SU-DHL-6 (cell line): ENCODE measurements around the gene GSTT2.

Source experiments
- EZH2phosphoT487 ChIP-seq: fragments of 200-600 bp; sonication (generic), shearing (Covaris generic); conservative IDR thresholded peaks from 2 replicates; pipeline ENCODE4 v1.6.1; 2018; ENCODE audit warnings: mild to moderate bottlenecking, antibody characterized with exemption, low read length, moderate library complexity, mixed read lengths
- TF ChIP-seq, protein P1 (sequence below): fragments of 200-600 bp; sonication (generic); IDR thresholded peaks from one replicate; pipeline ENCODE4 v1.5.1; 2017; ENCODE audit warnings: antibody characterized with exemption, mild to moderate bottlenecking, low read length, moderate library complexity; ENCODE audit not compliant: insufficient read depth, poor library complexity, severe bottlenecking

DNA sequence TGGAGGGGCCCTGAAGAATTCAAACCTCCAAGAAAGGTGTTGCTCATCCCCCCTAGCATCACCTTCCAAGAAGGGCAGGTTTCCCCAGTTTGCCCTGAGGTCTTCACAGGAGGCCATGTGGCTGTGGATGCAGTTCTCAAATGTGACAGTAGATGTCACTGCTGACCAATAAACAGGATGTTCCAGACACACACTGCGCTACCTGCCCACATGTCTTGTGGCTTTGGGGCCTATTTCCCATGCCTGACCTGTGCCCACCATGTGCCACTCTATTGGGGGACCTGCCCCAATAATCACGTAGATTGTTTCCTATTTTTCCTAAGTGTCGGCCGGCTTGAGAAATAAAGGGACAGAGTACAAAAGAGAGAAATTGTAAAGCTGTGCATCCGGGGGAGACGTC, 4.5 kb downstream of the GSTT2 start:
- TF ChIP-seq, protein P1, sequence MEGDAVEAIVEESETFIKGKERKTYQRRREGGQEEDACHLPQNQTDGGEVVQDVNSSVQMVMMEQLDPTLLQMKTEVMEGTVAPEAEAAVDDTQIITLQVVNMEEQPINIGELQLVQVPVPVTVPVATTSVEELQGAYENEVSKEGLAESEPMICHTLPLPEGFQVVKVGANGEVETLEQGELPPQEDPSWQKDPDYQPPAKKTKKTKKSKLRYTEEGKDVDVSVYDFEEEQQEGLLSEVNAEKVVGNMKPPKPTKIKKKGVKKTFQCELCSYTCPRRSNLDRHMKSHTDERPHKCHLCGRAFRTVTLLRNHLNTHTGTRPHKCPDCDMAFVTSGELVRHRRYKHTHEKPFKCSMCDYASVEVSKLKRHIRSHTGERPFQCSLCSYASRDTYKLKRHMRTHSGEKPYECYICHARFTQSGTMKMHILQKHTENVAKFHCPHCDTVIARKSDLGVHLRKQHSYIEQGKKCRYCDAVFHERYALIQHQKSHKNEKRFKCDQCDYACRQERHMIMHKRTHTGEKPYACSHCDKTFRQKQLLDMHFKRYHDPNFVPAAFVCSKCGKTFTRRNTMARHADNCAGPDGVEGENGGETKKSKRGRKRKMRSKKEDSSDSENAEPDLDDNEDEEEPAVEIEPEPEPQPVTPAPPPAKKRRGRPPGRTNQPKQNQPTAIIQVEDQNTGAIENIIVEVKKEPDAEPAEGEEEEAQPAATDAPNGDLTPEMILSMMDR, result no peak
- no peak for TF ChIP-seq EZH2phosphoT487
